ENCODE data around the gene TBCEL. TPM values are rescaled to one million over a fixed set of nuclear protein-coding genes. Genes with fewer than 3 reads are reported as not detected.
A peak's percentile ranks its signal among the peaks of the same experiment; 100 is the strongest.

Gene TBCEL
- total RNA-seq, 1 experiment from 2014 or later = 23.6 TPM

DNA sequence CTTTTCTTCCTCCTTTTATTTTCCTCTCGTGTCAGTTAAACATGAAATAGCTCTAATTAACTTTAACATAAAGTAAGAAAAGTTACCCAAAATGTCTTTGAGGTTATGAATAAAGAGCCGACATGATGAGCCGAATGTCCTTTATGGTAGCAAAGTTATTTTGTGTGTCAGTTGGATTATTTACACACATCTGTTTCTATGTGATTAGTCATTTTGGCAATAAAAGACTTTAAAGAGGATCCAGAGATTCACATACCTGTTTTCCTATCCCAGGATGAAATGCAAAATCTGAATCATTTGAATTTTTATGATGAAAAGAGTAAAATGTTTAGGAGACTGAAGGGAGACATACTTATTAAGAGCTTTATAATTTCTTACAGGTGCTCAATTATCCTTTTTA is 43.1 kb downstream of the TBCEL start:
- Mint-ChIP-seq H3K27ac (ENCODE audit: unreplicated experiment) (no peak overlapping the region), H3K27me3 (ENCODE audit: insufficient read depth, unreplicated experiment) (no peaks in the 10 kb centered on the region), H3K36me3 (ENCODE audit: insufficient read depth, unreplicated experiment) (peaks cover 12% of the 10 kb centered on the region), H3K9me3 (ENCODE audit: unreplicated experiment) (peaks cover 8% of the 10 kb centered on the region), H3K4me3 (ENCODE audit: unreplicated experiment) (no peak overlapping the region), H3K4me1 (ENCODE audit: low read depth, unreplicated experiment) (peaks cover 40% of the 10 kb centered on the region)
- TF ChIP-seq, protein P1, sequence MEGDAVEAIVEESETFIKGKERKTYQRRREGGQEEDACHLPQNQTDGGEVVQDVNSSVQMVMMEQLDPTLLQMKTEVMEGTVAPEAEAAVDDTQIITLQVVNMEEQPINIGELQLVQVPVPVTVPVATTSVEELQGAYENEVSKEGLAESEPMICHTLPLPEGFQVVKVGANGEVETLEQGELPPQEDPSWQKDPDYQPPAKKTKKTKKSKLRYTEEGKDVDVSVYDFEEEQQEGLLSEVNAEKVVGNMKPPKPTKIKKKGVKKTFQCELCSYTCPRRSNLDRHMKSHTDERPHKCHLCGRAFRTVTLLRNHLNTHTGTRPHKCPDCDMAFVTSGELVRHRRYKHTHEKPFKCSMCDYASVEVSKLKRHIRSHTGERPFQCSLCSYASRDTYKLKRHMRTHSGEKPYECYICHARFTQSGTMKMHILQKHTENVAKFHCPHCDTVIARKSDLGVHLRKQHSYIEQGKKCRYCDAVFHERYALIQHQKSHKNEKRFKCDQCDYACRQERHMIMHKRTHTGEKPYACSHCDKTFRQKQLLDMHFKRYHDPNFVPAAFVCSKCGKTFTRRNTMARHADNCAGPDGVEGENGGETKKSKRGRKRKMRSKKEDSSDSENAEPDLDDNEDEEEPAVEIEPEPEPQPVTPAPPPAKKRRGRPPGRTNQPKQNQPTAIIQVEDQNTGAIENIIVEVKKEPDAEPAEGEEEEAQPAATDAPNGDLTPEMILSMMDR (IDR thresholded peaks at IDR 0.05; ENCODE audit: insufficient read depth in 1 of 2, low read depth in 1 of 2, low read length in 1 of 2, severe bottlenecking in 1 of 2, unreplicated experiment in 1 of 2) = no peak
- Histone ChIP-seq H3K4me1 (peaks cover 29% of the 10 kb centered on the region), H3K27me3 (replicated peaks; ENCODE audit: control insufficient read depth, insufficient read depth, low read length) (no peaks in the 10 kb centered on the region), H3K9me3 (no peaks in the 10 kb centered on the region), H3K36me3 (ENCODE audit: control insufficient read depth, insufficient read depth, low read length) (0 out of 2 replicates have a peak, but pooled peaks cover 1% of the 10 kb centered on the region), H3K4me3 (ENCODE audit: low read depth, low read length) (no peak overlapping the region)
- CTCF ChIA-PET = interaction anchor here (0.6 to 2.0 kb wide), 2 partner anchors 128 to 666 kb away, joined by 3 to 10 read pairs; no protein-coding TSS in a partner anchor
- DNase-seq = no peak
- POLR2A ChIA-PET = no interaction called here
- BruUV-seq (replicated peaks) = no TSS peak
- intact Hi-C loops (cut with micrococcal nuclease; ENCODE audit: unreplicated experiment) = loop anchor here (1.0 to 2.0 kb wide), 3 partner anchors 22 to 46 kb away; no protein-coding TSS in a partner anchor

DNA sequence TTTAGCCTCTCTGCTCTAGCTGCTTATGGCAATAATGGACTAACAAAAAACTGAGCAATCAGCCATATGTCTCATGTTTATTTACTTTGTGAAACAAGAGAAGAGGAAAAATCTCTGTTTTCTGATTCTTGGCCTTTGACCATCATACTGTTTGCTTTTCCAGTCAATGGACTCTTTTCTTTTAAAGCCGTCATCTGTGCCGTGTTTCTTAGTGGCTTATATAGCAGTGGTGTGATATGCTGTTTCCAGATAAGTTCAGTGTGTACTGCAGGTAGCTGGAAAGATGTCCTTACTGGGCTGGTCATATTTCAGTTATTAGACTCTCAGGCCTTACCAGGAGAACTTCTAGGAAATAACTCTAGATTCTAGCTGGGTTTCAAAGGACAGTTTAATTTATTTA is 43.6 kb downstream of the TBCEL start:
- Histone ChIP-seq H3K36me3 (ENCODE audit: control insufficient read depth, insufficient read depth, low read length) (0 out of 2 replicates have a peak, but pooled peaks cover 1% of the 10 kb centered on the region), H3K9me3 (no peaks in the 10 kb centered on the region), H3K4me3 (ENCODE audit: low read depth, low read length) (no peak overlapping the region), H3K27me3 (replicated peaks; ENCODE audit: control insufficient read depth, insufficient read depth, low read length) (no peaks in the 10 kb centered on the region), H3K4me1 (peaks cover 29% of the 10 kb centered on the region)
- ChIA-PET CTCF (interaction anchor here (0.7 to 2.0 kb wide), 2 partner anchors 127 to 153 kb away, joined by 4 to 10 read pairs; no protein-coding TSS in a partner anchor), POLR2A (interaction anchor here (0.7 kb wide), 1 partner anchor 23 kb away, joined by 4 read pairs; no protein-coding TSS in a partner anchor)
- peaks cover 12% of the 10 kb centered on the region for H3K36me3 Mint-ChIP-seq (ENCODE audit: insufficient read depth, unreplicated experiment)
- BruUV-seq (replicated peaks) = no TSS peak
- H3K27me3 Mint-ChIP-seq (ENCODE audit: insufficient read depth, unreplicated experiment) = no peaks in the 10 kb centered on the region
- peaks cover 8% of the 10 kb centered on the region for H3K9me3 Mint-ChIP-seq (ENCODE audit: unreplicated experiment)
- no peak overlapping the region for H3K4me3 Mint-ChIP-seq (ENCODE audit: unreplicated experiment)
- intact Hi-C loops (cut with micrococcal nuclease; ENCODE audit: unreplicated experiment) = loop anchor here (1.0 to 2.0 kb wide), 3 partner anchors 21 to 45 kb away; no protein-coding TSS in a partner anchor
- TF ChIP-seq, protein P1 (IDR thresholded peaks at IDR 0.05; ENCODE audit: insufficient read depth in 1 of 2, low read depth in 1 of 2, low read length in 1 of 2, severe bottlenecking in 1 of 2, unreplicated experiment in 1 of 2) = no peak
- H3K27ac Mint-ChIP-seq (ENCODE audit: unreplicated experiment) = peak overlapping the region; percentile 49
- DNase-seq = peak; percentile 58 to 71
- H3K4me1 Mint-ChIP-seq (ENCODE audit: low read depth, unreplicated experiment) = peaks cover 40% of the 10 kb centered on the region

DNA sequence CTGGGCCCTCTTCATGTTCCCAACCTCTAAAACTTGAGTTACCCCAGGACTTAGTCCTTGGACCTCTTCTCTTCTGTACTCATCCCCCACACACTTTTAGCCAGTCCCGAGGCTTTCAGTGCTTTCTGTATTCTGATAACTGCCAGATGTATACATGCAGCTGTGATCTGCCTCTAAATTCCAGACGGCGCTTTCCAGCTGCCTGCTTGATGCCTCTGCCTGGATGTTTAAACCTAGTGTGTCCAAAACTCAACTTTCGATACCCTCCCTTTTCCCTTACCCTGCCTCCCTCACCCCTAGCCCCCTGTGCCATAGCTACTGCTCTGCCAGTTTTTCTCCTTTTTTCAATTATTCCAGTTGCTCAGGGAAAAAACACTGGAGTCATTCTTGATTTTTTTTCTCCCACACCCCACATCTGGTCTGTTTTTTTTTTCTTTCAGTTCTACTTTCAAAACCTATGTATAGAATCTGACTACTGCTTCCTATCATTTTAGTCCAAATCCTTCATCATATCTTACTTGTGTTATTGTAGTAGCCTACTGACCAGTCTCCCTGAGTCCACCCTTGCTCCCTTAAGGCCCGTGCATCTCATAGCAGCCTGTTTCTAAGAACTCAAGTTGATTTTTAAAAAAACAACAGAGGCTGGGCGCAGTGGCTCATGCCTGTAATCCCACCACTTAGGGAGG is 44.2 kb downstream of the TBCEL start:
- DNase-seq = peak in 1 of 2 experiments; percentile 21

More for the DNA sequence above, 44.2 kb downstream of the TBCEL start:
- TSS peak; percentile 92 for BruUV-seq (replicated peaks)
- Histone ChIP-seq H3K27me3 (replicated peaks; ENCODE audit: control insufficient read depth, insufficient read depth, low read length) (no peaks in the 10 kb centered on the region), H3K36me3 (ENCODE audit: control insufficient read depth, insufficient read depth, low read length) (0 out of 2 replicates have a peak, but pooled peaks cover 1% of the 10 kb centered on the region), H3K9me3 (no peaks in the 10 kb centered on the region), H3K4me3 (ENCODE audit: low read depth, low read length) (no peak overlapping the region), H3K4me1 (peaks cover 29% of the 10 kb centered on the region)
- peaks cover 12% of the 10 kb centered on the region for H3K36me3 Mint-ChIP-seq (ENCODE audit: insufficient read depth, unreplicated experiment)
- H3K9me3 Mint-ChIP-seq (ENCODE audit: unreplicated experiment) = peaks cover 8% of the 10 kb centered on the region
- H3K4me1 Mint-ChIP-seq (ENCODE audit: low read depth, unreplicated experiment) = peaks cover 40% of the 10 kb centered on the region
- intact Hi-C loops (cut with micrococcal nuclease; ENCODE audit: unreplicated experiment) = loop anchor here (1.0 to 2.0 kb wide), 3 partner anchors 21 to 45 kb away; no protein-coding TSS in a partner anchor
- no peak overlapping the region for H3K4me3 Mint-ChIP-seq (ENCODE audit: unreplicated experiment)
- CTCF ChIA-PET = interaction anchor here (0.7 to 2.0 kb wide), 2 partner anchors 127 to 154 kb away, joined by 4 to 10 read pairs; no protein-coding TSS in a partner anchor
- peak overlapping the region; percentile 49 for H3K27ac Mint-ChIP-seq (ENCODE audit: unreplicated experiment)
- POLR2A ChIA-PET = interaction anchor here (0.7 kb wide), 1 partner anchor 23 kb away, joined by 4 read pairs; no protein-coding TSS in a partner anchor
- H3K27me3 Mint-ChIP-seq (ENCODE audit: insufficient read depth, unreplicated experiment) = no peaks in the 10 kb centered on the region
- TF ChIP-seq, protein P1 (IDR thresholded peaks at IDR 0.05; ENCODE audit: insufficient read depth in 1 of 2, low read depth in 1 of 2, low read length in 1 of 2, severe bottlenecking in 1 of 2, unreplicated experiment in 1 of 2) = no peak

Measured in Caco-2 (cell line).